ENCODE data around the gene IL34.

Gene IL34

GRCh38 chr16:70678898-70679670 is 32.7 kb downstream of the IL34 start:
- no peak for DNase-seq

GRCh38 chr16:70679671-70680494 is 33.5 kb downstream of the IL34 start:
- no peak for DNase-seq

GRCh38 chr16:70680495-70681381 is 34.4 kb downstream of the IL34 start:
- DNase-seq = no peak

- no peak for DNase-seq
Observed at GRCh38 chr16:70681382-70682238, 35.3 kb downstream of the IL34 start.

GRCh38 chr16:70682239-70683145 is 36.1 kb downstream of the IL34 start:
- no peak for DNase-seq

- no peak for DNase-seq
Observed at GRCh38 chr16:70683146-70683944, 37.0 kb downstream of the IL34 start.

- no peak for DNase-seq
Observed at GRCh38 chr16:70684146-70685060, 38.0 kb downstream of the IL34 start.

- DNase-seq = no peak
Observed at GRCh38 chr16:70685061-70685937, 38.9 kb downstream of the IL34 start.

GRCh38 chr16:70685938-70686375 is 39.6 kb downstream of the IL34 start, which contains the start of gene MTSS2:
TSS of gene MTSS2 (minus strand) at chr16:70686053. CDS start at chr16:70685791, 262 bp downstream.
- no peak for DNase-seq

GRCh38 chr16:70686376-70687101 is 40.2 kb downstream of the IL34 start:
- no peak for DNase-seq

- no peak for DNase-seq
Observed at GRCh38 chr16:70687102-70687511, 40.7 kb downstream of the IL34 start.

- no peak for DNase-seq
Observed at GRCh38 chr16:70687671-70688245, 41.4 kb downstream of the IL34 start.

GRCh38 chr16:70688246-70688742 is 41.9 kb downstream of the IL34 start:
- DNase-seq = no peak

- no peak for DNase-seq
Observed at GRCh38 chr16:70689035-70689969, 42.9 kb downstream of the IL34 start.

Data from activated CD4-positive, alpha-beta T cell treated with anti-CD3 and anti-CD28 coated beads, Interleukin-2, amount 50 U/mL, for 4 hours (primary cell).